Stimulated activated CD4-positive, alpha-beta T cell treated with anti-CD3 and anti-CD28 coated beads, Interleukin-4, amount 100 ng/mL, for 48 hours (primary cell): ENCODE data around the gene NUP188.

Experiments
- DNase-seq, 2 donors: peaks; one replicate each; pipeline ENCODE4 v3.0.0-alpha.2; 2020; ENCODE audit warnings: low read depth in 2 of 2

Gene NUP188

DNA sequence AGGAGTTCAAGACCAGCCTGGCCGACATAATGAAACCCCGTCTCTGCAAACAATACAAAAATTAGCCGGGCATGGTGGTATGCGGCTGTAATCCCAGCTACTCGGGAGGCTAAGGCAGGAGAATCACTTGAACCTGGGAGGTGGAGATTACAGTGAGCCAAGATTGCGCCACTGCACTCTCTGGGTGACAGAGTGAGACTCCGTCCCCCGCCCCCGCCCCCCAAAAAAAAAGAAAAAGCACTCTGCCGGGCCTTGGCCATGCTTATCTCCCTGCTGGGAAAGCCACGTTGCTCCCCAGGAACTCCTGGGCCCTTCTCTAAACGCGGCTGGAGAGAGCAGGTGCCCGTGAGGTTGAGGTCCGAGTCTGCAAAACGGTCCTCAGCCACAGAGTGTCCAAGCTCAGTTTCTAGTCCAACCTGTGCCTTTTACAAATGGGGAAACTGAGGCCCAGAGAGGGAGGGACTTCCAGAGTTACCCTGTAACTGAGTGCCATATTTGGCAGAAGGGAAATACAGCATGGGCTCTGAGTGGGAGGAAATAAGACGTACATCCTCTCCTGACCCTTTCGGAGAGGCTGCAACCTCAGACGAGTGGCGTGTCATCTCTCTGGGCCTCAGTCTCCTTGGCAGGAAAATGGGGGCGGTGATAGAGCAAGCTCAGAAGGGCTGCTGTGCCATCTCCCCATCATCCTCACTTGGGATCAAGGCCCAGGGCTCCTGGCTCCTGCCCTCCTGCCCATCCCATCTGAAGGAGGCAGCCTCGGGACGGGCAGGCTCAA lies 33.3 kb upstream of the NUP188 start:
- no peak for DNase-seq

DNA sequence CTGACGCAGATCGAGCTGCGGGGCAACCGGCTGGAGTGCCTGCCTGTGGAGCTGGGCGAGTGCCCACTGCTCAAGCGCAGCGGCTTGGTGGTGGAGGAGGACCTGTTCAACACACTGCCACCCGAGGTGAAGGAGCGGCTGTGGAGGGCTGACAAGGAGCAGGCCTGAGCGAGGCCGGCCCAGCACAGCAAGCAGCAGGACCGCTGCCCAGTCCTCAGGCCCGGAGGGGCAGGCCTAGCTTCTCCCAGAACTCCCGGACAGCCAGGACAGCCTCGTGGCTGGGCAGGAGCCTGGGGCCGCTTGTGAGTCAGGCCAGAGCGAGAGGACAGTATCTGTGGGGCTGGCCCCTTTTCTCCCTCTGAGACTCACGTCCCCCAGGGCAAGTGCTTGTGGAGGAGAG lies 31.3 kb upstream of the NUP188 start:
- no peak for DNase-seq

DNA sequence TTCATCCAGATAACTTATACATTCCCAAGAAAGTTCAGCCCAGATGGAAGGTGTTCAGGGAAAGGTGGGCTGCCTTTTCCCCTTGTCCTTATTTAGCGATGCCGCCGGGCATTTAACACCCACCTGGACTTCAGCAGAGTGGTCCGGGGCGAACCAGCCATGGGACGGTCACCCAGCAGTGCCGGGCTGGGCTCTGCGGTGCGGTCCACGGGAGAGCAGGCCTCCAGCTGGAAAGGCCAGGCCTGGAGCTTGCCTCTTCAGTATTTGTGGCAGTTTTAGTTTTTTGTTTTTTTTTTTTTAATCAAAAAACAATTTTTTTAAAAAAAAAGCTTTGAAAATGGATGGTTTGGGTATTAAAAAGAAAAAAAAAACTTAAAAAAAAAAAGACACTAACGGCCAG lies 30.8 kb upstream of the NUP188 start:
- DNase-seq: no peak

DNA sequence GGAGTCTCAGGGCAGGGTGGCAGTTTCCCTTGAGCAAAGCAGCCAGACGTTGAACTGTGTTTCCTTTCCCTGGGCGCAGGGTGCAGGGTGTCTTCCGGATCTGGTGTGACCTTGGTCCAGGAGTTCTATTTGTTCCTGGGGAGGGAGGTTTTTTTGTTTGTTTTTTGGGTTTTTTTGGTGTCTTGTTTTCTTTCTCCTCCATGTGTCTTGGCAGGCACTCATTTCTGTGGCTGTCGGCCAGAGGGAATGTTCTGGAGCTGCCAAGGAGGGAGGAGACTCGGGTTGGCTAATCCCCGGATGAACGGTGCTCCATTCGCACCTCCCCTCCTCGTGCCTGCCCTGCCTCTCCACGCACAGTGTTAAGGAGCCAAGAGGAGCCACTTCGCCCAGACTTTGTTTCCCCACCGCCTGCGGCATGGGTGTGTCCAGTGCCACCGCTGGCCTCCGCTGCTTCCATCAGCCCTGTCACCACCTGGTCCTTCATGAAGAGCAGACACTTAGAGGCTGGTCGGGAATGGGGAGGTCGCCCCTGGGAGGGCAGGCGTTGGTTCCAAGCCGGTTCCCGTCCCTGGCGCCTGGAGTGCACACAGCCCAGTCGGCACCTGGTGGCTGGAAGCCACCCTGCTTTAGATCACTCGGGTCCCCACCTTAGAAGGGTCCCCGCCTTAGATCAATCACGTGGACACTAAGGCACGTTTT lies 30.2 kb upstream of the NUP188 start:
- no peak for DNase-seq

DNA sequence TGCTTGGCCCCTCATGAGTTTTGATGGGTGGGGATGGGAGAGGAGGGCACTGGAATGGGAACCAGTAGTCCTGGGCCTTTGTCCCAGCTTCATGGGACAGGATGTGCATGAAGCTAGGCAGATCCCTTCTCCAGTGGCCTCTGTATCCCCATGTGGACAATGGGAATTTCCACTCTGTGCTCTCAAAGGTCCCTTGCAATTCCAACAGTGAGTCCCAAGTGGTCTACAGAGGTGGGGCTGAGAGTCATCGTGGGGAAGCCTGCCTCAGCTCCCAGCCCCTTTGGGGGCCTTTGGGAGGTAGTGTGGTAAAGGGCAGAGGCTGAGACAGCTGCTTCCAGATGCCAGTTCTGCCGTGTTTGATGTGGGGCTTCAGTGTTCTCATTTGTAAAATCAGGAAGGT lies 28.6 kb upstream of the NUP188 start:
- DNase-seq: no peak

DNA sequence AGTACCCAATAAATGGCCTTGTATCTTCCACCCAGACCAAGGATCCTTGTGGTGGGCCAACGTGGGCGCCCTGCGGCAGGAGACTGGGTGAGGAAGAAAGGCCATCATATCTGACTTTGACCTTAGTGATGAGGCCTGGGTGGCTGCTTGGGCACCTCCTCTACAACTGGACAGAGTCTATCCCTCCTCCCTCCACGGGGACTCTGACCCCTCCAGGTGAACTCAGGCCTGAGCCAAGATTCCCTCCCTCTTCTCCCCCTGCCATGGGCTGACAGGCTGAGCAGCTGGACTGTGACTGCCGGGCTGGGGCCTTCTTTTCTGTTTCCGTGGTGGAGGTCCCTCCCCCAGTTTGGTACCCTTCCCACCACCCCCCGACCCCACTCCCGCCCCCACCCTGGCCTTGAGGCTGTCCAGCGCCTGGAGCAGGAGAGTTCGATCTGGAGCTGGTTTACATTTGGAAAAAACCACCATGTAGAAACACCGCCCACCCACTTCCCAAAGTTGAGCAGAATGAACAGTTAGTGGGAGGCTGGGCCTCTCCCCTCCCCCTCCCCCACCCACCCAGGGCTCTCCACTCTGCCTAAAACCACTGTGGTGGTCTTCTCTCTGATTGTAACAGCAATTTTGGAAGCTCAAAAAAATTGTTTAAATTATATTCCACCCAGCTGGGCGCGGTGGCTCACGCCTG lies 28.0 kb upstream of the NUP188 start:
- DNase-seq: no peak

DNA sequence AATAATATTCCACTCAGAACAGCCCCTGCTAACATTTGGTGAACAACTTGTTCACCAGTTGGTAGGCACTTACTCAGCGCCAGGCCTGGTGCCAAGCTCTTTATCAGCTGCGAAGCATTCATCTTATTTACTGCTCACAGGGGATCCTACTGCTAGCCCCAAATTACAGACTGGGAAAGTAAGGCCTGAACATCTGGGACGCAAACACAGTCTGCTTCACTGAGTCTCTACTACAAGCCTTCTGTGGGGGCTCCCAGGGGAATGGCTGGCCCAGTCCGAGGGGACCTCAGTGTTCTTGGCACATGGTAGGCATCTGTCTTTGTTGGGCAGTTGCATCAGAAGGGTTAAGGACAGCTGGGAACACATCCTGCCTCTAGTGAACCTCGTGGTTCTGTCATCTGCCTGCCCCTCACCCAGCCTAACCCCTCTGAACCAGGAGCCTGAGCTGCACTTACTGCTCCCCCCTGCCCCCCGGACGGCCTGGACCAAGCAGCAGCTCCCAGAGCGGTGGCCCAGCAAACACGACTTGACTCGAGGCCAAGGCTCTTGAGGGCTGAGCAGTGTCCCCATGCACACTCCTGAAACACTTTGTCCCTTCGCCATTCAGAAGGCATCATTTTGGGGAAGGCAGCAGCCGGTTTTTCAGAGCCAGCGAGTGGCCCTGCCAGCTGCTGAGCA lies 27.0 kb upstream of the NUP188 start, which contains the start of gene PHYHD1:
PHYHD1 (plus strand) TSS at position 602 of the 678 bp plus-strand sequence. CDS start 1,342 bp downstream, outside the sequence.
- DNase-seq: no peak

DNA sequence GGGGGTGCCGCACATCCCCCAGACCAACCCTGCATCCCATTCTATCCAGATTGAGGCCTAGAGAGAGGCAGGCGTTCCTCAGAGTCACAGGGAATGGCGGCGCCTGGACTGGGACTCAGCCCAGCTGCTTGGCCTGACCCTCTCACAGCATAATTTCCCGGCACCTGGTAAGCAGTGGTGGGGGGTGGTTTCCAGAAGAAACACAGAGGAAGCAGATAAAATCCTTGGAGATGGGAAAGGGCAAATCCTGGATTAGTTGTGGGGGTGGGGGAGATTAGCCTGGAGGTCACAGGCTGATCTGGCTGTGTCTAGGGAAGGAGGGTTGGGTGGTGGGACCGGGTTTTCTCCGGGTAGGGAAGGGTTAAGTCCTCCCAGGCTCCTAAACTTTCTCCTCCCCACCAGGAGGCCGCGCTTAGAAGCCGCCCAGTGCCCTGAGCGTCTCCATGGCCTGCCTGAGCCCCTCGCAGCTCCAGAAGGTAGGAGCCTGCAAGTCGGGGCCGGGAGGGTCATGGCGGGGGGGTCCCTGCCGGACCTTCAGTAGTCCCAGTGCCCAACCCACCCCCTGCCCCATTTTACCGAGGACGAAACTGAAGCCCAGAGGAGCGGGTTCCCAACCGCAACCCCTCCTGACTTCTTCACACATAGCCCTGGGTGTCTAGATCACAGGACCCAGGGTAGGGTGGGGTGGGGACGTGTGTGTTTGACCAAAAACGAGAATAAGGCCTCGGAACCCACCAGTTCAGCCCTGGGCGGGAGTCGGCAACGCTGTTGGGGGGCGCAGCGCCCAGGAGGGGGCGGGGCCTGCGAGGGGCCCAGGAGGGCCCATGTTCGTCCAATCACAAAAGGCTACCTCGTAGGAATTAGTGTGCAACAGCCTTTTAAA lies 25.4 kb upstream of the NUP188 start:
- no peak for DNase-seq

DNA sequence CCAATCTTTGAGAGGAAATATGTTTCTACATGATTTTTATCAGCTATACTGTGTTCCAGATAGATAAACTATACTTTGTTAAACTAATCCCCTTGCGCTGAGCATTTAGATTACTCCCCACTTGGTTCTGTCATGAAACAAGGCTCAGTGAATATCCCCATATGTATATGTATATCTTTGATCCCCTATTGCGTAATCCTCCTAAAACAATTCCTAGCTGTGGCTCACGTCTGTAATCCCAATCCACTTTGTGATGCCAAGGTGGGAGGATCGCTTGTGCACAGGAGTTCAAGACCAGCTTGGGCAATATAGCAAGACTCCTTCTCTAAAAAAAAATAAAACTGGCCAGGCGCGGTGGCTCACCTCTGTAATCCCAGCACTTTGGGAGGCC lies 24.0 kb upstream of the NUP188 start:
- no peak for DNase-seq

DNA sequence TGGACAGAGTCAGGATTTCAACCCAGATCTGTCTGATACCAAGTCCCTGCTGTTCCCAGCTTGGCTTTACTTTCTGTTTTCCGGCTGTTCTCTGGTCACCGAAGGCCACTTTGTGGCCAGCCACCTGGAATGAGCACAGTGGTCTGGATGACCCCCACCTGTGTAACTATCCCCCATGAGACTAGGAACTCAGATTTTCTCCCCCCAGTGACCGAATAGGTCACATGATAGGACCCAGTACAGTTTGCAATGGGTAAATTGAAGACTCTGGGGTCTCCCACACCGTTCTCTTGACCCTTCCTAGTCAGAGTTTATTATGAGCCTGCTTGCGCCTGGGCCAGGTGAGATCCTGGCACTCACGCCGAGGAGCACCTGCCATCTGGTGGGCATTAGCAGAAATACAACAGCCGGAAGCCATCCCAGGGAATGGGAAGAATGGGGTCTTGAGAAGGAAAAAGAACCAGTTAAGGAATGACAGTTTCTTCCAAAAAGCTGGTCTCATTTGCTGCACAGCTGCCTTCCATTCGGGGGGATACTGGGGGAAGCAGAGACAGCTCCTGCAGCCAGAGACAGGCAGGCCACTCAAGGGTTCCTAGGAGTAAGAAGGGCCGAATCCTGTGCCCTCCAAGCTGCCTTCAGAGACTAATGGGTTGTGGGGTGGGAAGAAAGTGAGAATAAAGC lies 19.6 kb upstream of the NUP188 start:
- no peak for DNase-seq

DNA sequence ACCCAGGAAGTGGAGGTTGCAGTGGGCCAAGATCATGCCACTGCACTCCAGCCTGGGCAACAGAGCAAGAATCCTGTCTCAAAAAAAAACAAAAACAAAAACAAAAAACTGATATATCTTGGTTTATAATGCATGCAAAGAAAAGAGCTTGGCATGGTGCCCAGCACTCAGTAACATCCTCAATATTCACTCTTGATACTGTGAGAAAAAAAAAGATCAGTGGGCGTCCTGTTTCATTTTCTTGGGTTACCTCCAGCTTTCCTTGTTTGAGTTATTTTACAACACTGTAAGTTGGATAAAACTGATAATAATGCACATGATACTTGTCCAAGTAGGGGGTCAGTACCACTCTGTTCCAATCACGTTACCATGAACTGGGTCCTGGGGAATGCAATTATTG lies 18.9 kb upstream of the NUP188 start:
- DNase-seq: no peak

DNA sequence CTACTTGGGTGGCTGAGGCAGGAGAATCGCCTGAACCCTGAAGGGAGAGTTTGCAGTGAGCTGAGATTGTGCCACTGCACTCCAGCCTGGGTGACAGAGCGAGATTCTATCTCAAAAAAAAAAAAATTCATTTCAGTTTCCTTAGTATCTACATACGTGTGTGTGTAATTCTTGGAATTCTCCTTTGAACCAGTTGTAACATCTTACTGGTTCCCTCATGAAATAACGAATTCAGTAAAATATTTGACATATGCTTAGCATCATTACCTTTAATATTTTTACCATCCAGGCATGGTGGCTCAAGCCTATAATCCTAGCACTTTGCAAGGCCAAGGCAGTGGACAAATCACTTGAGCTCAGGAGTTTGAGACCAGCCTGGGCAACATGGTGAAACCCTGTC lies 17.9 kb upstream of the NUP188 start:
- DNase-seq: no peak

DNA sequence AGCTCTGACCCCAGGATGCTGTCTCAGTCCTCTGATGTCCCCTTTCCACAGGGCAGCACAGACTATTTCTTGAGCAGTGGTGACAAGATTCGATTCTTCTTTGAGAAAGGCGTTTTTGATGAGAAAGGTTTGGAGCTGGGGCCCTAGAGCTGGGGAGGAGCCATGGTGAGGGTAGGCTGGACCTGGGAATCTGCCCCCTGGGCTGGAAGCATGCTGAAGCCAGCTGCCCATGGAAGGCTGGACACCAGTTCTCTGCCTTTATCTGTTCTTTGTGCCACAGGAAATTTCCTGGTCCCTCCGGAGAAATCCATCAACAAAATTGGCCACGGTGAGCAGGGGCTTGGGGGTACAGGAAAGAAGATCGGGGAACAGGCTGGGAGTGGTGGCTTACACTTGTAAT lies 13.8 kb upstream of the NUP188 start:
- DNase-seq: no peak

DNA sequence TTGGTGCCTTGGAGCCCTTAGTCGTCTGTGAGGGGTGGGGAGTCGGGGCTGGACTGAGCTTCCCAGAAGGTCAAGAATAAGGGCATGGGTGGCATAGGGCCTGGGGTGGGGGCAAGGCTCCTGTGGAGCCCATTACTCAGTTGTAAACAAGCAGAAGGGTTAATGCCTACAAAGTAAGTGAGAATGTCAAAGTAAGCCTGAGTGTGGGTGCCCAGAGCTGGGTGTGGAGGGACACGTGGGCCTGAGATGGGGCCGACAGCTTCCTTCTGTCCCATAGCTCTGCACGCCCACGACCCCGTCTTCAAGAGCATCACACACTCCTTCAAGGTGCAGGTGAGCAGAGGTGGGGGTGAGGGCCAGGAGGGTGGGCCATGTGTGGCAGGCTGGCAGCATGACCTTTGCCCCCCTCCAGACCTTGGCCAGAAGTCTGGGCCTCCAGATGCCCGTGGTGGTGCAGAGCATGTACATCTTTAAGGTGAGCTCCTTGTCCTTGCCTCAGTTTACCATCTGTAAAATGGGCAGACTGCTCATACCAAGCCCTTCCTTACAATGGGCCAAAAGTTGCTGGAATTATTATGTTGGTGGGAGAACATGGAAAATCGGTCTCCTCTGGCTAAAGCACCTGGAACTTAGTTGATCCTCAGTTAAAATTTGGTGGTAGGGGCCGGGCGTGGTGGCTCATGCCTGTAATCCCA lies 11.2 kb upstream of the NUP188 start:
- no peak for DNase-seq

DNA sequence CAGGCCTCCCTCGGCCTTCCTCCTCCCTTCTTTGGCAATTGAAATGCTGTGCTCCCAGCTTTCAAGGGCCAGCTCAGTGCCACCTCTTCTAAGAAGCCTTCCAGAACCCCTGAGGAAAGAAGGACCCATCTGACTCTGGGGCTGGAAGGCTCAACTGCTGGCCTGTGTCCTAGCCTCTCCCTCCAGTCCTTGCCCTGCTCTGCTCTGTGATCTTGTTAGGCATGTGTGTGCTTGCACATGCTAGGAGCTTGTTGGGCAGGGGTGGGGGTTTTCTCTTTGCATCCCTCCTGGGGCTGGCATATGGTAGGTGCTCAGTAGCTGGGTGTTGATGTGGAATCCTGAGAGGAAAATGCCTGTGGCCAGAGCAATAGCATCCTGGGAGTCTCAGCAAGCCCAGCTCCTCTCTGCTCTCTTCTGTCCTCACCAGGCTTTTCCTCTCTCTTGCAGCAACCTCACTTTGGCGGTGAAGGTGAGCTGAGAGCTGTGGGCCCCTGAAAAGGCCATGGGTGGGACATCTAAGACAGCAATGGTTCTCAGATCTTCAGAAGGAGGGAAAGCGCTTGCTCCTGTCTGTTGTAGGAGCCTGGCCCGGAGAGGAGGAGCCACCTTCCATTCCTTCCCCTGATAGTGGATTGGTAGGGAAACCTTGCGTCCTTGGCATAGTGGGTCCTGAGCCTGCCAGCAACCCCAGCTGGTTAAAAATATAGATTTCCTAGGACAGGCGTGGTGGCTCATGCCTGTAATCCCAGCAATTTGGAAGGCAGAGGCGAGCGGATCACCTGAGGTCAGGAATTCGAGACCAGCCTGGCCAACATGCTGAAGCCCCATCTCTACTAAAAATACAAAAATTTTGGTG lies 10.0 kb upstream of the NUP188 start:
- DNase-seq: no peak

DNA sequence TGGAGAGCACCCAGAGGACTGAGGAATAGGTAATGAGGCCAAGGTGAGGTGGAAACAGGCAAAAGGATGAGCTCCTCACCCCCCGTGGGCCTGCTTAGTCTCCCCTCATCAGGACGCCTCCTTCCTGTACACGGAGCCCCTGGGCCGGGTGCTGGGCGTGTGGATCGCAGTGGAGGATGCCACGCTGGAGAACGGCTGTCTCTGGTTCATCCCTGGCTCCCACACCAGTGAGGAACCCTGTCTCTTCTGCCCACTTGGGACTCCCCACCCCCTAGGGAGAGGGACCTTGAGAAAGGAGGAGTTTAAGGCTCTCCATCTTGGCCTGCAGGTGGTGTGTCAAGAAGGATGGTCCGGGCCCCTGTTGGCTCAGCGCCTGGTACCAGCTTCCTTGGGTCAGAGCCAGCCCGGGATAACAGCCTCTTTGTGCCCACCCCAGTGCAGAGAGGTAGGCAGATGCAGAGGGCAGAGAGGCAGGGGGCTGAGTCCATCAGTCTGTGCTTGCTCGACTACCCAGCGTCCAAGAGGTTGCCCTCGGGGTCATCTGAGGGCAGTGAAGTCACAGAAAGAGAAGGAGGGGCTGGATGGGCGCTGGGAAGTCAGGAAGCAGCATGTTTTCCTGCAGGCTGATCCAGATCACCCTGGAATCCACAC lies 7.1 kb upstream of the NUP188 start:
- no peak for DNase-seq

DNA sequence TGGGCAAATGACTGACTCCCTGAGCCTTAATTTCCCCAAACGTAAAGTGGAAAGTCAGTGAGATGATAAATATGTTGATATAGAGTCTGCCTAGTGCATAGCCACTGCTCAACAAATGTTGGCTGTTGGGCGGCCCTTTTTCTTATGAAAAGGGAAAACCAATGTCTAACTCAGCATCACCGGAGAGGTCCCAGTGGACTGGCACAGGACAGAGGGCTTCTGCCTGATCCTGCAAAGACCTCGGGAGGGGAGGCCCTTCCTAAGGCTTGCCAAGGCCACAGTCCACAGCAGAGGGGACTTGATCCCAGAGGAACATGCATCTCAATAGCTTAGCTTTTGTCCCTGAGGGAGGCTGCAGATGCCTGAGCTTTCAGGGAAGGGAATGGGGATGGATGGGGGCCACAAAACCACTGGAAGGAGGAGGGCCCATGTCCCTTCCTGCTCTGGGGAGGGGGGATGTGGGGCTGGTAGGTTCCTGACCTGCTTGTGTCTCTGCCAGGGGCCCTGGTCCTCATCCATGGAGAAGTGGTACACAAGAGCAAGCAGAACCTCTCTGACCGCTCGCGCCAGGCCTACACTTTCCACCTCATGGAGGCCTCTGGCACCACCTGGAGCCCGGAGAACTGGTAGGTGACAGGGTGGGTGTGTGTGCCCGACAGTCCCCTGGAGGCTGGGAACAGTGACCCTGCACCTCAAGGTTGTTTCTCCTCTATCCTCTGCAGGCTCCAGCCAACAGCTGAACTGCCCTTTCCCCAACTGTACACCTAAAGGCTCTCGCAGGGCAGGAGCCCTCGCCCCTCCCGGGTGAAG lies 6.3 kb upstream of the NUP188 start:
- DNase-seq: no peak
